Right ventricle myocardium superior (tissue), 1 donor: ENCODE results near the gene SKOR2. TPM values are rescaled to one million over a fixed set of nuclear protein-coding genes. Genes with fewer than 3 reads are reported as not detected.
"Not testable (repeated sequence)": the region's sequence is repeated elsewhere in the genome, so short reads cannot be mapped to it uniquely, and the experiment has no call there.

ENCODE experiments used
- ATAC-seq: fragments of 200-7000 bp; cut with Tn5 transposase; one replicate; pipeline ENCODE4 v1.9.1; 2020; ENCODE audit warnings: mild to moderate bottlenecking; ENCODE audit not compliant: poor library complexity
- DNase-seq: peaks from one replicate; pipeline ENCODE4 v3.0.0-alpha.2; 2020
- intact Hi-C: fragments of 100-400 bp; cut with DNase I; formaldehyde crosslinking; loops from one replicate; pipeline ENCODE4 v1.11.2; 2022
- total RNA-seq: library from RNA; stranded (reverse); fragmentation: NEBNext Ultra II Directional; extraction: Animal tissue kit (Norgen Biotek cat#: 25700); gene quantifications from one replicate; pipeline ENCODE4 v1.2.1, GENCODE V29; 2021
- donor health status: DM: no; HTN: yes; CAD: no; lungs with severe emphysema.

The SKOR2 gene
- total RNA-seq, 1 donor from 2014 or later: not detected

GRCh38 chr18:47206945-47207637 lies 44.4 kb downstream of the SKOR2 start:
- DNase-seq (no peak), ATAC-seq (no peak)
- intact Hi-C loops: no loop called here

DNA sequence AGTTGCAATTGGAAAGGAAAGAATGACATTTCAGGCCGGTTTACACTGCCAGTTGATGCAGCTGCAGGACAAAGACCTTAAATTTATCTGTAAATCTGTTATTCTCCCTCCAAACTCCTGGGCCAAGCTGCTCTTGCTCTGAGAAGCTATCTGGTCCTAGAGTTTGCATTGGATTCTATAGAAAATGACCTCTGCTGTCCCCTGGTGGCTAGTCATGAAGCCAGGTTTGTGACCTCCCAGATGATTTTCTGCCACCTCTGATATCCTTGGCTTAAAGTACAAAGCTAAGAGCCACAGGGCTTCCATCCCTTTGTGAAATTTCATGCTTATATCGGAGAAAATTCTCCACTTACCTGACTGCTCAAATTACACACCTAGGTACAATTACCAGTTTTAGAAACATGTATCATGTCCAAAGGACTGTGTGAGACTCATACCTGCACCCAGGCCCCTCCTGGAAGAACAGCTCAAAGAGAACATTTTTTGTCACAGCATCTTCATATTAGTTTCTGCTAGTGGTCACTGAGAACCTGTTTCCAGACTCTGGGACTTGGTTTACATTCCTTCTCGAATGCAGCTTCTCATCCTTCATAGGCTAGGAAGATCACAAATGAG lies 46.4 kb downstream of the SKOR2 start:
- peak; percentile 67 for ATAC-seq
- DNase-seq: no peak
- intact Hi-C loops: loop anchor here (5.0 kb wide), 1 partner anchor 103 kb away; no protein-coding TSS in a partner anchor

GRCh38 chr18:47203626-47204464 lies 47.6 kb downstream of the SKOR2 start:
- ATAC-seq: peak; percentile 64
- intact Hi-C loops: loop anchor here (5.0 kb wide), 1 partner anchor 102 kb away; no protein-coding TSS in a partner anchor

GRCh38 chr18:47195961-47196360 lies 55.5 kb downstream of the SKOR2 start:
- DNase-seq, intact Hi-C loops, ATAC-seq: not testable (repeated sequence)

More at GRCh38 chr18:47203626-47204464, 47.6 kb downstream of the SKOR2 start:
- no peak for DNase-seq

DNA sequence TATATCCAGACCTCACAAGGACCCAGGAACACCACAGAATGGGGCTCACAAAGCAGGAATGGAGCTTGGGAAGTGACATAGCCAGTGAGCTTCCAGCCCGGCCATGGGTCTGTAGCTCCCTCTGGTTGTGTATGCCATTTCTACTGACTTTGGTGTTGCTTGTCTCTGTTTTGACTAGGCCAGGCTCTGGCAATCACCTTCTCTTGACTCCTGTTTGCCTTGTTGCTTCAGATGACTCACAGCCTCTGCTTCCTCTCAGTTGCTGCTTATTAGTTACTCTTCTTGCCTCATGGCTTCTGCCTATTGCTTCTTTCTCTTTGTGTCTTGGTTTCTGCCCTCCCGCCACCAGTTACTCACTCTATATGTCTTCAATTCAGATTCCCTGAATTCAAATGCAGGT lies 59.5 kb downstream of the SKOR2 start:
- intact Hi-C loops: no loop called here
- no peak for ATAC-seq
- no peak for DNase-seq

- DNase-seq (no peak), ATAC-seq (no peak)
- intact Hi-C loops: no loop called here
Measured at GRCh38 chr18:47187721-47188120, 63.7 kb downstream of the SKOR2 start.

- ATAC-seq (no peak), DNase-seq (no peak)
- intact Hi-C loops: no loop called here
Measured at GRCh38 chr18:47184419-47185050, 66.9 kb downstream of the SKOR2 start.

- DNase-seq, ATAC-seq, intact Hi-C loops: not testable (repeated sequence)
Measured at GRCh38 chr18:47182156-47182555, 69.3 kb downstream of the SKOR2 start.

- intact Hi-C loops: no loop called here
- DNase-seq (no peak), ATAC-seq (no peak)
Measured at GRCh38 chr18:47180765-47181164, 70.7 kb downstream of the SKOR2 start.

DNA sequence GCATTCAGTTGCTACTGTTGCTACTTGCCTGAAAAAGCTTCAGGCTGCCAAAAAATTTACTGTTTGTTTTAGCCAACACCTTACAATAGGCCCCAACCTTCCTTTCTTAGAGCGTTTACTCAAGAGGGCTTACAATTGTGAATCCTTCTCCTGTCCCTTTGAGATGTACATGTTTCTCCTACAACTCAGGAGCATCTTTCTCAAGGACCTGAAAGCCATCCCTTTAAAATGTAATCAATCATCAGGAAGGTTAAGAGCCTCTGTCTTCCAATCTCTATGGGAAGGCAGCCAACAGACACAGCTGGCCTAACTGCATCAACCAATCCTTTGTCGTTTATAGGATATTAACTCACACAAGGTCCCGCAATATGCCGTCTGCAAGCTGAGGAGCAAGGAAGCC lies 71.9 kb downstream of the SKOR2 start:
- intact Hi-C loops: no loop called here
- no peak for ATAC-seq
- no peak for DNase-seq

GRCh38 chr18:47175898-47176575 lies 75.4 kb downstream of the SKOR2 start, which contains the start of gene IER3IP1:
TSS of gene IER3IP1 (minus strand) at chr18:47176364. CDS start at chr18:47176277, 87 bp downstream.
- DNase-seq (peak; percentile 94), ATAC-seq (peak; percentile 99)
- intact Hi-C loops: no loop called here

DNA sequence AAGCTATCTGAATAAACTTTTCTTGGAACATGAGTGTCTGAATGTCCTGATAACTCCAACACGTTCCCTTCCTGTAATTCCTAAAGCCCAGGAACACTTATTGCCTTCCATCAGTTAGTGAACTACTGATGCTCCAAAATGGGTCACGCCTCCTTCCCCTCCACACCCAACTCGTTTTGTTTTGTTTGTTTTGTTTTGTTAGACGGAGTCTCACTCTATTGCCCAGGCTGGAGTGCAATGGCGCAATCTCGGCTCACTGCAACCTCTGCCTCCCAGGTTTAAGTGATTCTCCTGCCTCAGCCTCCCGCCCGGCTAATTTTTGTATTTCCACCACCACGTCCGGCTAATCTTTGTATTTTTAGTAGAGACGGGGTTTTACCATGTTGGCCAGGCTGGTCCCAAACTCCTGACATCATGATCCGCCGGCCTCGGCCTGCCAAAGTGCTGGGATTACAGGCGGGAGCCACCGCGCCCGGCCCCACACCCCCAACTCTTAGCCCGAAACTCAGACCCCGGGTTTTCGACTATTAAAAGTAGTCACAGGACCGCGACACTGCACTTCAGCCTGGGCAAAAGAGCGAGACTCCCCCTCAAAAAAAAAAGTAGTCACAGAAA lies 76.1 kb downstream of the SKOR2 start:
- ATAC-seq (peak; percentile 19), DNase-seq (peak; percentile 44)
- intact Hi-C loops: no loop called here

- ATAC-seq (no peak), DNase-seq (no peak)
- intact Hi-C loops: no loop called here
Measured at GRCh38 chr18:47174545-47175116, 76.8 kb downstream of the SKOR2 start.

- intact Hi-C loops: no loop called here
- ATAC-seq (no peak), DNase-seq (no peak)
Measured at GRCh38 chr18:47172476-47172875, 79.0 kb downstream of the SKOR2 start.

GRCh38 chr18:47168913-47169312 lies 82.5 kb downstream of the SKOR2 start:
- intact Hi-C loops: no loop called here
- ATAC-seq (no peak), DNase-seq (no peak)

GRCh38 chr18:47168509-47168908 lies 83.0 kb downstream of the SKOR2 start:
- intact Hi-C loops: no loop called here
- ATAC-seq (no peak), DNase-seq (no peak)

DNA sequence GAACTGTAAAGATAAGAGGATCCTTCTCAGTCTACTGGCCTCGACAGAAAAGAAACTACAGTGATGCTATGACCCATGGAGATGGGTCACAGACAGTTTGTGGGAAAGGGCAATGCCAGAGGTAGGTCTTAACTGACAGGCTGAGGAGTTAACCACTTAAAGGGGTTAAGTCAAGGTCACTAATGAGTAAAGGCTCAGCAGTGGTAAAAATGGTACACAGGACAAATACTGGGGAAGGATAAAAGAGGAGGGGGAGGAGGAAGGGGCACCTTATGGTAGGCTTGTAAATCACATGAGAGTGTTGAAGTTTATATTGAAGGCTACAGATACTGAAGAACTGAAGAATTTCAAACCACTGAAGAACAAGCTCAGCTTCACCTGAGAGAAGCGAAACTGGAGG lies 85.2 kb downstream of the SKOR2 start:
- intact Hi-C loops: no loop called here
- ATAC-seq: no peak
- DNase-seq: no peak

DNA sequence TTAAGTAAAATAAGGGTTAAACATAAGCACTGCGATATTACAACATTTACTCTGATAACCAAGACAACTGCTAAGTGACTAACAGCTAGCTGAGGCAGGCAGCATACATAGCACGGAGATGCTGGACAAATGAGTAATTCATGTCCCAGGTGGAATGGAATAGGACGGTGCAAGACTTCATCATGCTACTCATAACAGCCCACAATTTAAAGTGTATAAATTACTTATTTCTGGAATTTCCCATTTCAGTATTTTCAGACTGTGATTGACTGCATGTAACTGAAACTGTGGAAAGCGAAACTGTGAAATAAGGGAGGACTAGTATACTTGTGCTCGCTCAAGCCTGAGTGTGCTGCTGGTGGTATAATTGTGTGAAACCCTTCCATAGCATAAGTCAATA lies 88.2 kb downstream of the SKOR2 start:
- ATAC-seq (no peak), DNase-seq (no peak)
- intact Hi-C loops: no loop called here
